ENCODE data around the gene FBXO8.

GRCh38 chr4:174304664-174305063 lies 21.2 kb upstream of the FBXO8 start:
- no peak for TF ChIP-seq CTCF (IDR thresholded peaks at IDR 0.05)
- TF ChIP-seq POLR2A (IDR thresholded peaks at IDR 0.05) = no peak

All from uterus (tissue), 2 donors.